MM.1S (cell line): ENCODE data around the gene ECSCR.

Source experiments
- EZH2 ChIP-seq: fragments of 300-600 bp; sonication (generic); optimal IDR thresholded peaks from 2 replicates; pipeline ENCODE3; 2017; ENCODE audit warnings: low read depth, mild to moderate bottlenecking, antibody characterized with exemption, low read length, mixed read lengths
- TF ChIP-seq, protein P1 (sequence below): fragments of 300-600 bp; sonication (generic); IDR thresholded peaks from 2 replicates; pipeline ENCODE4 v1.5.1; 2016; ENCODE audit warnings: antibody characterized with exemption, low read length, mixed read lengths

DNA sequence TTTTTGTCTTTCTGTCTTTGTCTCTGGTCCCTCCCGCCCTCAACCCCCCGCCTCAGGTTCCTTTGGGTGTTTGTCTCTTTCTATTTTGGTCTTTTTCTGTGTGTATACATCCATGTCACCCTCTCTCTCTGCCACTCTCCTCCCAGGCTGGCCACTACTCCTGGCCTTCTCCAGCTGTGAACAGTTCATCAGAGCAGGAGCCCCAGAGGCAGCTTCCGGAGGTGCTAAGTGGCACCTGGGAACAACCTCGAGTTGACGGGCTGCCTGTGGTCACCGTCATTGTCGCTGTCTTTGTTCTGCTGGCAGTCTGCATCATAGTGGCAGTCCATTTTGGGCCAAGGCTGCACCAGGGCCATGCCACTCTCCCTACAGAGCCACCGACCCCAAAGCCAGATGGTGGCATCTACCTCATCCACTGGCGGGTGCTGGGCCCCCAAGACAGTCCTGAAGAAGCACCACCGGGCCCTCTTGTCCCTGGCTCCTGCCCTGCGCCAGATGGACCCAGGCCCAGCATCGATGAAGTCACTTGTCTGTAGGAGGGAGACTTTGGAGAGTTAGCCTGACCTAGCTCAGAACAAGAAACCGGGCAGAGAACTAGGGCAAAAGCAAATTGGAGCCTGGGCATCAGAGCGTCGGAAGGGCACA is 10.0 kb upstream of the ECSCR start:
- TF ChIP-seq, protein P1, sequence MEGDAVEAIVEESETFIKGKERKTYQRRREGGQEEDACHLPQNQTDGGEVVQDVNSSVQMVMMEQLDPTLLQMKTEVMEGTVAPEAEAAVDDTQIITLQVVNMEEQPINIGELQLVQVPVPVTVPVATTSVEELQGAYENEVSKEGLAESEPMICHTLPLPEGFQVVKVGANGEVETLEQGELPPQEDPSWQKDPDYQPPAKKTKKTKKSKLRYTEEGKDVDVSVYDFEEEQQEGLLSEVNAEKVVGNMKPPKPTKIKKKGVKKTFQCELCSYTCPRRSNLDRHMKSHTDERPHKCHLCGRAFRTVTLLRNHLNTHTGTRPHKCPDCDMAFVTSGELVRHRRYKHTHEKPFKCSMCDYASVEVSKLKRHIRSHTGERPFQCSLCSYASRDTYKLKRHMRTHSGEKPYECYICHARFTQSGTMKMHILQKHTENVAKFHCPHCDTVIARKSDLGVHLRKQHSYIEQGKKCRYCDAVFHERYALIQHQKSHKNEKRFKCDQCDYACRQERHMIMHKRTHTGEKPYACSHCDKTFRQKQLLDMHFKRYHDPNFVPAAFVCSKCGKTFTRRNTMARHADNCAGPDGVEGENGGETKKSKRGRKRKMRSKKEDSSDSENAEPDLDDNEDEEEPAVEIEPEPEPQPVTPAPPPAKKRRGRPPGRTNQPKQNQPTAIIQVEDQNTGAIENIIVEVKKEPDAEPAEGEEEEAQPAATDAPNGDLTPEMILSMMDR: no peak
- TF ChIP-seq EZH2: no peak
